ENCODE results near the gene FAH. TPM values are rescaled to one million over a fixed set of nuclear protein-coding genes. Genes with fewer than 3 reads are reported as not detected.

Gene FAH
- total RNA-seq, 2 donors from 2014 or later, result 11.9 to 14.2 TPM

DNA sequence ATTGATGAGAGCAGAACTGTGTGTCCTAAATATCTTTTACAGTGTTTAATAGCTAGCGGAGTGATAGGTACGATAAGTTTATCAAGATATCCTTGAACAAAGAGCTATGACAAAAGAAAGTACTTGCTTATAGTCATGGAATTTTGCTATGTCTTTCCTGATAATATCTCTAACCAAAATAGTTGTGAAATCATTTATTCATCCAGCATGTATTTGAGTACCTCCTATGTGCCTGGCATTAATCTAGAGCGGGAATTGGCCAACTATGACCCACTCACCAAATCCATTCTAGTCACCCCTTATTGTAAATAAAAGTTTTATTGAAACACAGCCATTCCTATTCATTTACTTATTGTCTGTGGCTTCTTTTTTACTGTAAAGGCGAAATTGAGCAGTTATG lies 46.7 kb upstream of the FAH start:
- Histone ChIP-seq H3K9ac (ENCODE audit: extremely low read depth, low read length, poor library complexity, severe bottlenecking) (no peak overlapping the region), H3K36me3 (ENCODE audit: control insufficient read depth, insufficient read depth, low read length) (peaks cover 4% of the 10 kb centered on the region), H3K9me3 (ENCODE audit: control insufficient read depth, low read length) (no peaks in the 10 kb centered on the region), H3K27me3 (ENCODE audit: control insufficient read depth, insufficient read depth, low read length, poor library complexity, severe bottlenecking) (no peaks in the 10 kb centered on the region), H3K4me1 (ENCODE audit: control insufficient read depth, insufficient read depth, low read length) (peaks cover 8% of the 10 kb centered on the region), H3K27ac (ENCODE audit: low read depth, low read length) (no peak overlapping the region), H3K4me3 (ENCODE audit: low read length) (no peak overlapping the region)
- peaks cover 15% of the 10 kb centered on the region for H3K4me1 Mint-ChIP-seq
- no peak overlapping the region for H3K27ac Mint-ChIP-seq
- 95 to 100% methylated on average over 3 to 4 of the region's 4 CpGs for WGBS, 2 experiments (ENCODE audit: insufficient coverage in 1 of 2, insufficient read length in 1 of 2)
- H3K4me3 Mint-ChIP-seq, result no peak overlapping the region
- H3K27me3 Mint-ChIP-seq (ENCODE audit: insufficient read depth), result no peaks in the 10 kb centered on the region
- no peaks in the 10 kb centered on the region for H3K9me3 Mint-ChIP-seq
- TF ChIP-seq, protein P1, sequence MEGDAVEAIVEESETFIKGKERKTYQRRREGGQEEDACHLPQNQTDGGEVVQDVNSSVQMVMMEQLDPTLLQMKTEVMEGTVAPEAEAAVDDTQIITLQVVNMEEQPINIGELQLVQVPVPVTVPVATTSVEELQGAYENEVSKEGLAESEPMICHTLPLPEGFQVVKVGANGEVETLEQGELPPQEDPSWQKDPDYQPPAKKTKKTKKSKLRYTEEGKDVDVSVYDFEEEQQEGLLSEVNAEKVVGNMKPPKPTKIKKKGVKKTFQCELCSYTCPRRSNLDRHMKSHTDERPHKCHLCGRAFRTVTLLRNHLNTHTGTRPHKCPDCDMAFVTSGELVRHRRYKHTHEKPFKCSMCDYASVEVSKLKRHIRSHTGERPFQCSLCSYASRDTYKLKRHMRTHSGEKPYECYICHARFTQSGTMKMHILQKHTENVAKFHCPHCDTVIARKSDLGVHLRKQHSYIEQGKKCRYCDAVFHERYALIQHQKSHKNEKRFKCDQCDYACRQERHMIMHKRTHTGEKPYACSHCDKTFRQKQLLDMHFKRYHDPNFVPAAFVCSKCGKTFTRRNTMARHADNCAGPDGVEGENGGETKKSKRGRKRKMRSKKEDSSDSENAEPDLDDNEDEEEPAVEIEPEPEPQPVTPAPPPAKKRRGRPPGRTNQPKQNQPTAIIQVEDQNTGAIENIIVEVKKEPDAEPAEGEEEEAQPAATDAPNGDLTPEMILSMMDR (conservative IDR thresholded peaks at IDR 0.05), result no peak
- peaks cover 7% of the 10 kb centered on the region for H3K36me3 Mint-ChIP-seq (ENCODE audit: low read depth)
- no peak for DNase-seq

DNA sequence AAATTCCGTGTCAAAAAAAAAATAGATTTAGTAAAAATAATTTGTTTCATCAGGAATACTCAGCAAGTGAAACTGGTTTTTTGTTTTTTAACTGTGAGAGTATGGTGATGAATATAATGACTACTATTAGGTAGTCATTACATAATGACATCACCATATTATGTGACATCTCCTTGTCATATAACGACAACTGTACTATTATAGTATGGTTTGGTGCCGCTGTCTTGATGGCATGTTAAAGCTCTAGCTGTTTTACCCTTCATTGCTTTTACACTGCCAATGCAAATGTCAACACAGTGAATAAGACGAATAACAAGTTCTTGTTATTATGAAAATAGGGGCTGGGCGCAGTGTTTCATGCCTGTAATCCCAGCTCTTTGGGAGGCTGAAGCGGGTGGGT lies 45.6 kb upstream of the FAH start:
- H3K9me3 Mint-ChIP-seq, result no peaks in the 10 kb centered on the region
- Histone ChIP-seq H3K36me3 (ENCODE audit: control insufficient read depth, insufficient read depth, low read length) (no peaks in the 10 kb centered on the region), H3K4me3 (ENCODE audit: low read length) (no peak overlapping the region), H3K4me1 (ENCODE audit: control insufficient read depth, insufficient read depth, low read length) (peaks cover 8% of the 10 kb centered on the region), H3K9ac (ENCODE audit: extremely low read depth, low read length, poor library complexity, severe bottlenecking) (no peak overlapping the region), H3K9me3 (ENCODE audit: control insufficient read depth, low read length) (no peaks in the 10 kb centered on the region), H3K27ac (ENCODE audit: low read depth, low read length) (no peak overlapping the region), H3K27me3 (ENCODE audit: control insufficient read depth, insufficient read depth, low read length, poor library complexity, severe bottlenecking) (no peaks in the 10 kb centered on the region)
- no peaks in the 10 kb centered on the region for H3K27me3 Mint-ChIP-seq (ENCODE audit: insufficient read depth)
- 88 to 100% methylated on average over 3 to 6 of the region's 6 CpGs for WGBS, 2 experiments (ENCODE audit: insufficient coverage in 1 of 2, insufficient read length in 1 of 2)
- peaks cover 15% of the 10 kb centered on the region for H3K4me1 Mint-ChIP-seq
- DNase-seq, result no peak
- TF ChIP-seq, protein P1 (conservative IDR thresholded peaks at IDR 0.05), result no peak
- H3K36me3 Mint-ChIP-seq (ENCODE audit: low read depth), result peaks cover 4% of the 10 kb centered on the region
- H3K4me3 Mint-ChIP-seq, result no peak overlapping the region
- no peak overlapping the region for H3K27ac Mint-ChIP-seq

DNA sequence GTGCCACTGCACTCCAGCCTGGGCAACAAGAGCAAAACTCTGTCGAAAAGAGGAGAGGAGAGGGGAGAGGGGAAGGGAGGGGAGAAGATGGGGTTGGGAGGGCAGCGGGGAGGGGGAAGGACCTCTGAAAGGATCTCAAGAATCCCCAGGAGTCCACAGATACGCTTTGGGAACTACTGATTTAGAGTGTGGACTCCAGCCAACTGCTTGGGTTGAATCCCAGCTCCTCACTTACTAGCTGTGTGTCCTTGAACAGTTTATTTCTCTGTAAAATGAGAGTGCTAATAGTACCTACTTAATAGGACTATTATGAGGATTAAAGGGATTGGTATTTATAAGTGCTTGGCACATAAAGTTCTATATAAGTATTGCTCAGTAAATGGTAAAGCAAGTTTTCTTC lies 45.0 kb upstream of the FAH start:
- Mint-ChIP-seq H3K4me3 (no peak overlapping the region), H3K27me3 (ENCODE audit: insufficient read depth) (no peaks in the 10 kb centered on the region), H3K36me3 (ENCODE audit: low read depth) (peaks cover 4% of the 10 kb centered on the region), H3K9me3 (no peaks in the 10 kb centered on the region), H3K4me1 (peaks cover 15% of the 10 kb centered on the region), H3K27ac (no peak overlapping the region)
- Histone ChIP-seq H3K36me3 (ENCODE audit: control insufficient read depth, insufficient read depth, low read length) (no peaks in the 10 kb centered on the region), H3K4me3 (ENCODE audit: low read length) (no peak overlapping the region), H3K9me3 (ENCODE audit: control insufficient read depth, low read length) (no peaks in the 10 kb centered on the region), H3K9ac (ENCODE audit: extremely low read depth, low read length, poor library complexity, severe bottlenecking) (no peak overlapping the region), H3K27me3 (ENCODE audit: control insufficient read depth, insufficient read depth, low read length, poor library complexity, severe bottlenecking) (no peaks in the 10 kb centered on the region), H3K4me1 (ENCODE audit: control insufficient read depth, insufficient read depth, low read length) (peaks cover 8% of the 10 kb centered on the region), H3K27ac (ENCODE audit: low read depth, low read length) (no peak overlapping the region)
- WGBS, 2 experiments (ENCODE audit: insufficient coverage in 1 of 2, insufficient read length in 1 of 2), result 80 to 84% methylated on average over 1 to 3 of the region's 3 CpGs
- DNase-seq, result no peak
- TF ChIP-seq, protein P1 (conservative IDR thresholded peaks at IDR 0.05), result no peak

Measured in endodermal cell (in vitro differentiated cells).